LoVo (cell line): Measurements from ENCODE around the gene CBR3.
A peak's percentile ranks its signal among the peaks of the same experiment; 100 is the strongest.

Source experiments
- DNase-seq: peaks from one replicate; pipeline ENCODE4 v3.0.0-alpha.2; 2016; ENCODE audit warnings: low spot score

CBR3 gene

GRCh38 chr21:36183144-36183795, 48.4 kb downstream of the CBR3 start:
- no peak for DNase-seq

GRCh38 chr21:36184545-36184944, 49.7 kb downstream of the CBR3 start:
- no peak for DNase-seq

- no peak for DNase-seq
Measured at GRCh38 chr21:36185523-36185922, 50.6 kb downstream of the CBR3 start.

- no peak for DNase-seq
Measured at GRCh38 chr21:36186081-36186480, 51.2 kb downstream of the CBR3 start.

GRCh38 chr21:36186506-36187399, 51.9 kb downstream of the CBR3 start:
- DNase-seq, result no peak

GRCh38 chr21:36188081-36188681, 53.3 kb downstream of the CBR3 start:
- DNase-seq, result peak; percentile 58

GRCh38 chr21:36188937-36189336, 54.1 kb downstream of the CBR3 start:
- no peak for DNase-seq

GRCh38 chr21:36190736-36191135, 55.9 kb downstream of the CBR3 start:
- DNase-seq, result no peak

GRCh38 chr21:36193200-36193599, 58.3 kb downstream of the CBR3 start:
- DNase-seq, result no peak

- DNase-seq, result no peak
Measured at GRCh38 chr21:36194024-36194423, 59.1 kb downstream of the CBR3 start.

- no peak for DNase-seq
Measured at GRCh38 chr21:36195613-36196012, 60.7 kb downstream of the CBR3 start.
